ENCODE measurements around the gene PDAP1. TPM values are rescaled to one million over a fixed set of nuclear protein-coding genes. Genes with fewer than 3 reads are reported as not detected.
A peak's percentile ranks its signal among the peaks of the same experiment; 100 is the strongest.

The PDAP1 gene
- polyA plus RNA-seq, 1 donor (not counting 4 experiments of a cell fraction or from before 2014, with no cell fraction given) = 99.1 TPM

DNA sequence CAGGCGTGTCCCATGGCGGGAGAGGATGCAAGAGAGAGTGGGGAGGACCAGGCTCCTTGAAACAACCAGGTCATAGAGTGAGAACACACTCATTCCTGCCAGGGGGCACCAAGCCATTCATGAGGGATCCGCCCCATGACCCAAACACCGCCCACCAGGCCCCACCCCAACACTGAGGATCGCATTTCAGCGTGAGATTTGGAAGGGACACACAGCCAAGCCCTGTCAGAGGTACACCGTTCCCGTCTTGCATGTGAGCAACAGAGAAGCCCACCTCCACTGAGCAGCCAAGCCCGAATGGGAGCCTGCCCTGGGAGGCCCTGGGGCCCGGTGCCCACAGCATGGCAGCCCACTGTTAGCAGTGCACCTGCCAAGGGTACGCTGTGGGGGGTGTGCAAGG, 41.8 kb downstream of the PDAP1 start:
- no peak for FAIRE-seq
- H3K36me3 ChIP-seq (ENCODE audit: control insufficient read depth in 2 of 2, extremely low read depth in 1 of 2, insufficient read depth in 2 of 2, low read length in 2 of 2) = peaks cover 25 to 26% of the 10 kb centered on the region in 2 experiments

DNA sequence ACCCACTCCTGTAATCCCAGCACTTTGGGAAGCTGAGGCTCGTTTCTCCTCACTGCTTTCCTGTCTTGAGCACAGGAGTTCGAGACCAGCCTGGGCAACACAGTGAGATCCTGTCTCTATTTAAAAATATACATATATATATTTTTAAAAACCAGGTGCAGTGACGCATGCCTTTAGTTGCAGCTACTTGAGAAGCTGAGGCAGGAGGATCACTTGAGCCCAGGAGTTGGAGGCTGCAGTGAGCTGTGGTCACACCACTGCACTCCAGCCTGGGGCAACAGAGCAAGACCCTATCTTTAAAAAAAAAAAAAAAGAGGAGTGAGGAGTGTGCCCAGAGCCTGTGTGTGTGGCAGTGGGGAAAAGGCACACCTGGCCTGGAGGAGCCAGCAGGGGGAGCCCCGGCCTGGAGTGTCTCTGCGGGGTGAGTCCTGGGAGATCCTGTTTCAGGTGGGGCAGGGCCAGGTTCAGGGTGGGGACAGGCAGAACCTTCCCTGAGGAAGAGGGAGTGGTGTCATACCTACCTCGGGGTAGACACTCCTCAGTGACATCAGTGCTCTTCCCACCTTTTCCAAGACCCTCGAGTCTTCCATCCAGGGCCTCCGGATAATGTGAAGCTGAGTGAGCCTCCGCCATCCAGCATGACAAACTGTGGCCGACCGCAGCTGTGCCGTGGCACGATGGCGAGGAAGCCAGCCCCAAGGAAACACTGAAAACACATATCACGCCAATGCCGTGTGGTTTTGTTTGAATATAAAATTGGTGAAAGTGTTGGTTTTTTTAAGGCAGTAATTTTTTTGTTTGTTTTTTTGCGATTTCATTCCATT, 42.9 kb downstream of the PDAP1 start:
- H4K20me1 ChIP-seq (ENCODE audit: control insufficient read depth, extremely low read depth, insufficient read depth, low read length) = peaks cover 4% of the 10 kb centered on the region
- H3K4me2 ChIP-seq (ENCODE audit: control insufficient read depth, extremely low read depth, insufficient read depth, low read depth, low read length) = no peak overlapping the region
- H3K79me2 ChIP-seq (ENCODE audit: control insufficient read depth, insufficient read depth, low read length) = no peaks in the 10 kb centered on the region
- no peaks in the 10 kb centered on the region for H3K9me3 ChIP-seq (ENCODE audit: control insufficient read depth, low read depth, low read length)
- DNase-seq (ENCODE audit: low read depth, low spot score) (no peak), FAIRE-seq (peak; percentile 46)
- peak overlapping the region; percentile 8 for H2AFZ ChIP-seq (ENCODE audit: control insufficient read depth, low read length)
- H3K27ac ChIP-seq (ENCODE audit: control insufficient read depth, insufficient read depth, low read length) = no peak overlapping the region
- no peaks in the 10 kb centered on the region for H3K27me3 ChIP-seq (ENCODE audit: control insufficient read depth, extremely low read depth, insufficient read depth, low read length)
- H3K9me1 ChIP-seq (ENCODE audit: control insufficient read depth, extremely low read depth, insufficient read depth, low read length) = no peaks in the 10 kb centered on the region
- H3K36me3 ChIP-seq (ENCODE audit: control insufficient read depth in 2 of 2, extremely low read depth in 1 of 2, insufficient read depth in 2 of 2, low read length in 2 of 2) = peaks cover 30% of the 10 kb centered on the region in 2 experiments
- peak overlapping the region; percentile 50 for H3K9ac ChIP-seq (ENCODE audit: control insufficient read depth, extremely low read depth, insufficient read depth, low read length)
- H3K4me3 ChIP-seq (ENCODE audit: control insufficient read depth in 2 of 3, extremely low read depth in 1 of 3, insufficient read depth in 2 of 3, low read depth in 1 of 3, low read length in 3 of 3) = no peak overlapping the region
- dilution Hi-C loops (cut with MboI; ENCODE audit: extremely low pct_ligation_motif_present, low sequenced_read_pairs) = no loop called here
- TF ChIP-seq EZH2 (IDR thresholded peaks at IDR 0.05; ENCODE audit: low read length) = no peak
- TF ChIP-seq, protein P1, sequence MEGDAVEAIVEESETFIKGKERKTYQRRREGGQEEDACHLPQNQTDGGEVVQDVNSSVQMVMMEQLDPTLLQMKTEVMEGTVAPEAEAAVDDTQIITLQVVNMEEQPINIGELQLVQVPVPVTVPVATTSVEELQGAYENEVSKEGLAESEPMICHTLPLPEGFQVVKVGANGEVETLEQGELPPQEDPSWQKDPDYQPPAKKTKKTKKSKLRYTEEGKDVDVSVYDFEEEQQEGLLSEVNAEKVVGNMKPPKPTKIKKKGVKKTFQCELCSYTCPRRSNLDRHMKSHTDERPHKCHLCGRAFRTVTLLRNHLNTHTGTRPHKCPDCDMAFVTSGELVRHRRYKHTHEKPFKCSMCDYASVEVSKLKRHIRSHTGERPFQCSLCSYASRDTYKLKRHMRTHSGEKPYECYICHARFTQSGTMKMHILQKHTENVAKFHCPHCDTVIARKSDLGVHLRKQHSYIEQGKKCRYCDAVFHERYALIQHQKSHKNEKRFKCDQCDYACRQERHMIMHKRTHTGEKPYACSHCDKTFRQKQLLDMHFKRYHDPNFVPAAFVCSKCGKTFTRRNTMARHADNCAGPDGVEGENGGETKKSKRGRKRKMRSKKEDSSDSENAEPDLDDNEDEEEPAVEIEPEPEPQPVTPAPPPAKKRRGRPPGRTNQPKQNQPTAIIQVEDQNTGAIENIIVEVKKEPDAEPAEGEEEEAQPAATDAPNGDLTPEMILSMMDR (optimal IDR thresholded peaks at IDR 0.05 in 1 of 3, IDR thresholded peaks at IDR 0.05 in 1 of 3, conservative IDR thresholded peaks at IDR 0.05 in 1 of 3; ENCODE audit: extremely low read depth in 1 of 3, insufficient read depth in 2 of 3, low read length in 3 of 3) = peak; percentile 74 to 88 (median 85)
- peaks cover 10% of the 10 kb centered on the region for H3K4me1 ChIP-seq (ENCODE audit: control insufficient read depth, extremely low read depth, insufficient read depth, low read length)

More for the DNA sequence above, 41.8 kb downstream of the PDAP1 start:
- Histone ChIP-seq H3K27me3 (ENCODE audit: control insufficient read depth, extremely low read depth, insufficient read depth, low read length) (no peaks in the 10 kb centered on the region), H3K4me1 (ENCODE audit: control insufficient read depth, extremely low read depth, insufficient read depth, low read length) (peaks cover 11% of the 10 kb centered on the region), H3K27ac (ENCODE audit: control insufficient read depth, insufficient read depth, low read length) (no peak overlapping the region), H3K9me1 (ENCODE audit: control insufficient read depth, extremely low read depth, insufficient read depth, low read length) (no peaks in the 10 kb centered on the region), H3K9ac (ENCODE audit: control insufficient read depth, extremely low read depth, insufficient read depth, low read length) (no peak overlapping the region), H3K79me2 (ENCODE audit: control insufficient read depth, insufficient read depth, low read length) (no peaks in the 10 kb centered on the region), H2AFZ (ENCODE audit: control insufficient read depth, low read length) (no peak overlapping the region), H4K20me1 (ENCODE audit: control insufficient read depth, extremely low read depth, insufficient read depth, low read length) (no peaks in the 10 kb centered on the region), H3K4me2 (ENCODE audit: control insufficient read depth, extremely low read depth, insufficient read depth, low read depth, low read length) (no peak overlapping the region), H3K9me3 (ENCODE audit: control insufficient read depth, low read depth, low read length) (no peaks in the 10 kb centered on the region), H3K4me3 (ENCODE audit: control insufficient read depth in 2 of 3, extremely low read depth in 1 of 3, insufficient read depth in 2 of 3, low read depth in 1 of 3, low read length in 3 of 3) (no peak overlapping the region)
- TF ChIP-seq EZH2 (IDR thresholded peaks at IDR 0.05; ENCODE audit: low read length) = no peak
- TF ChIP-seq, protein P1 (optimal IDR thresholded peaks at IDR 0.05 in 1 of 3, IDR thresholded peaks at IDR 0.05 in 1 of 3, conservative IDR thresholded peaks at IDR 0.05 in 1 of 3; ENCODE audit: extremely low read depth in 1 of 3, insufficient read depth in 2 of 3, low read length in 3 of 3) = no peak
- DNase-seq (ENCODE audit: low read depth, low spot score) = no peak
- dilution Hi-C loops (cut with MboI; ENCODE audit: extremely low pct_ligation_motif_present, low sequenced_read_pairs) = no loop called here
